AG09319 (cell line): ENCODE data around the gene CCDC88C.

Source experiments
- DNase-seq: peaks from one replicate; pipeline ENCODE4 v3.0.0-alpha.2; 2010; ENCODE audit warnings: low read depth; ENCODE audit errors: extremely low read depth
- TF ChIP-seq, protein P1 (sequence below): IDR thresholded peaks from 2 replicates; pipeline ENCODE4 v1.5.1; 2011; ENCODE audit warnings: low read depth, mild to moderate bottlenecking, inconsistent platforms, low read length, moderate library complexity

CCDC88C gene

DNA sequence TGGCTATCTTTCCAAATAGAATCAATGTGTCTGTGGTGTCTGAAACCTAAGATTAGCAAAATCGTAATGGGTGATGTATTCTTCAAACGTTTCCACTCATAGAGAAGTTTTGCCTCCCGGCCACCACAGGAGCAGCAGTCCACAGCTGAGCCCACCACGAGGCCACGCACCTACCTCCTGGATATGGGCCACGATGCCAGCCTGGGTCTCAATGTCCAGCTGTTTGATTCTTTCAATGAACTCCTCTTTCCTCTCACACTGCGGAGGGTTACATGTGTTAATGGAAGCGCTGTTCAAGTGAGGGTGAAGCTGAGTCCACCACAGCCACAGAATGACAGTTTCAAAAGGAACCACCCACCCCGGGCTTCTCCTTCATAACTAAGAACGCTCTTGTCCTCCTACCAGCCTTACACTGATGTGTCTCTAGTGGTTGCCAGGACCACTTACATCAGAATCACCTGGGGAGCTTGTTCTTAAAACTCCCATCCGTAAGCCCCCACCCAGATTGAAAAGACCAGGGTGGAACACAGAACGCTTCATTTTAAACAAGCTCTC is 75.3 kb downstream of the CCDC88C start:
- TF ChIP-seq, protein P1, sequence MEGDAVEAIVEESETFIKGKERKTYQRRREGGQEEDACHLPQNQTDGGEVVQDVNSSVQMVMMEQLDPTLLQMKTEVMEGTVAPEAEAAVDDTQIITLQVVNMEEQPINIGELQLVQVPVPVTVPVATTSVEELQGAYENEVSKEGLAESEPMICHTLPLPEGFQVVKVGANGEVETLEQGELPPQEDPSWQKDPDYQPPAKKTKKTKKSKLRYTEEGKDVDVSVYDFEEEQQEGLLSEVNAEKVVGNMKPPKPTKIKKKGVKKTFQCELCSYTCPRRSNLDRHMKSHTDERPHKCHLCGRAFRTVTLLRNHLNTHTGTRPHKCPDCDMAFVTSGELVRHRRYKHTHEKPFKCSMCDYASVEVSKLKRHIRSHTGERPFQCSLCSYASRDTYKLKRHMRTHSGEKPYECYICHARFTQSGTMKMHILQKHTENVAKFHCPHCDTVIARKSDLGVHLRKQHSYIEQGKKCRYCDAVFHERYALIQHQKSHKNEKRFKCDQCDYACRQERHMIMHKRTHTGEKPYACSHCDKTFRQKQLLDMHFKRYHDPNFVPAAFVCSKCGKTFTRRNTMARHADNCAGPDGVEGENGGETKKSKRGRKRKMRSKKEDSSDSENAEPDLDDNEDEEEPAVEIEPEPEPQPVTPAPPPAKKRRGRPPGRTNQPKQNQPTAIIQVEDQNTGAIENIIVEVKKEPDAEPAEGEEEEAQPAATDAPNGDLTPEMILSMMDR: no peak
- no peak for DNase-seq

DNA sequence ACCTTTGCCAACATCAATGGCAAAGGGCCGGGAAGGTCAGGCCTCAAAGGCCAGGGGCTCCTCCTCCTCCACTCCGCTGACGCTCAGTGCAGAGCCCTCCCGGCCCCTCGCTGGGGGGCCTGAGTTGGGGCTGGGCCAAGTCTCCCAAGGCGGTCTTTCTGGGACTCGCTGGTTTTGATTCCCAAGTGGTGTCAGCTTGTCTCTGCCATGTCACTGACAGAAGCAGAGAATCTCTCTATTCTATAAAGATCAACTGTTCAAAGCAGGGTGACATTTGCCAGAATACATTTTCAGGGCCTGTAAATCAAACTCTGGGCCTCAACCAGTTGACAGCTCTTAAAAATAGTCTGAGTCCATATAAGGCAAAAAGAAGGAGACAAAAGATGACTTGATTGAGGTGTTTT is 75.9 kb downstream of the CCDC88C start:
- no peak for DNase-seq
- TF ChIP-seq, protein P1: no peak

DNA sequence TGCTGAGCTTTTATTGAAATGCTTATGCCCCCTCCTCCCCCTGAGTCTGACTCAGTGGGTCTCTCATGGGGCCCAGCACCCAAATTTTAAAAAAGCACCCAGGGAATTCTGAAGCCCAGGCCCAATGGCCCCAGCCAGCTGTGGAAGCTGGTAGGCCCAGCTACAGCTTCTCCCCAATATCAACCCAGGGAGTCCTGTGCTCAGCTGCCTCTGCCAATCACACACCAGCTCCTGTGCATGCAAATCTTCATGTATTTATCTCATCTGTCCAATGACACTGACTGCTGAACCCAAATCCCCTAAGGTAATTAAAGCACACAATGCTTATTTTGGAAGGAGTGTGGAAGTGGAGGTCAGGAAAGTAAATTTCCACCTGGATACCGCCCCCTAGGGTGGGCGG is 76.3 kb downstream of the CCDC88C start:
- TF ChIP-seq, protein P1: no peak
- no peak for DNase-seq

DNA sequence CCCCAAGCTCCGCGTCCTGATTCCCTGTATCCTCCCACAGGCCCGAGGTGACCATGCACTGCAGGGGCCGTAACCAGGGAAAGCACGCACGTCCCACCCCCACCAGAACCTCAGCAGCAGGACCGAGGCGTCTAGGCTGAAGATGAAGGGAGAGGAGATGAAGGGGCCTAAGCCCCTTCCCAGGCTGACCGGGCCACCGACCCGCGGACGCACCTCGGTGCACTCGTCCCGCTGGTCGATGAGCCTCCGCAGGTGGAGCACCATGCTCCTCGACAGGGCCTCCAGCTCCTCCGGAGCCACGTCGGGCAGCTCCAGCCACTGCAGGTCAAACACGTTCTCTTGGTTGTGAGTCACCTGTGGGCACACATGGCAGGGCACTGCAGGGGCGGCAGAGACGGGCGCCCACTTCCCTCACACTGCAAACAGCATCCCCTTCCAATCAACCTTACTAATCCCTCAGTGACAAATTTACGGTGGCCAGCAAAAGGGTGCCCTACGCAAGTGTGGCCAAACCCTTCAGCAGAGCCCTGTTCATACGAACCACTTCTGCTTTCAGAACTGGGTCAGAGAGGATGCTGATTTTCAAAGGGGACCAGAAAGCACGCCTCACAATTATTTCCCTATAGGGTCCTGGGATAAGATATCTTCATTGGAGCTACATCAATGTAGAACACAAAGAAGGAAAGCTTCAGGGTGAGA is 77.8 kb downstream of the CCDC88C start:
- DNase-seq: no peak
- TF ChIP-seq, protein P1: no peak

DNA sequence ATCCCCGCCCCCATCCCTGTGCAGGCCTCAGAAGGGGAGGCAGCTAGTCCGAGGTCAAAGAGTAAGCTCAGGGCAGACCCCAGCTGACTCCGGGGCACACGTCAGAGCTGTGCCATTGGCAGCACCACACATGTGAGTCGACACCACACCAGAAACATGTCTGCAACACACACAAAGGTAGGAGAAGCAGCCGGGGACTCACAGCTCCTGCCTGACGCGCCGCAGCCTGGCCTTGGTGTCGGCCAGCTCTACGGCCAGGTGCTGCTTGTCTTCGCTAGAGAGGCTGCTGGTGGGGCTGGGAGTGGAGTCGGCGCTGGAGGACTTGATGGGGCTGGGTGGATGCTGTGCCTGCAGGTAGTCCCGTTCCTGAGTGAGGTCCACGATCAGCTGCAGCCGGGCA is 78.5 kb downstream of the CCDC88C start:
- DNase-seq: no peak
- TF ChIP-seq, protein P1: no peak

DNA sequence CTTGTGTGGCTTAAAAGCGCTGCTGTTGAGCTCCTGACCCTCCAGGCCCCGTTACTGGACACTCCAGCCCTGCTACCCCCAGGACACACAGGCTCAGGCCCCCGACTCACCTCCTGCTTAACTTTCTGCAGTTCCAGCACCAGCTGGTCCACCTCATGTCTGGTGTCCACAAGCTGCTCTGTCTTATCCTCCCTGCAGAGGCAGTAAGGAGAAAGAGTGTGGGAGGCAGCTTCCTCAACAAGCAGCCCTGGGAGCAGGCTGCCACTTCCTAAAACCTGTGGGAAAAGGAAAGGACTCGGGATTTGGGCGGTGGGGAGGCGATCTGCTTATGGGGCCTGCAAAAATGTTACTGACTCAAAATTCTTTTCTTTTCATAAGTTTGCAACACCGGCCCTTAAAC is 79.2 kb downstream of the CCDC88C start:
- TF ChIP-seq, protein P1: no peak
- no peak for DNase-seq

DNA sequence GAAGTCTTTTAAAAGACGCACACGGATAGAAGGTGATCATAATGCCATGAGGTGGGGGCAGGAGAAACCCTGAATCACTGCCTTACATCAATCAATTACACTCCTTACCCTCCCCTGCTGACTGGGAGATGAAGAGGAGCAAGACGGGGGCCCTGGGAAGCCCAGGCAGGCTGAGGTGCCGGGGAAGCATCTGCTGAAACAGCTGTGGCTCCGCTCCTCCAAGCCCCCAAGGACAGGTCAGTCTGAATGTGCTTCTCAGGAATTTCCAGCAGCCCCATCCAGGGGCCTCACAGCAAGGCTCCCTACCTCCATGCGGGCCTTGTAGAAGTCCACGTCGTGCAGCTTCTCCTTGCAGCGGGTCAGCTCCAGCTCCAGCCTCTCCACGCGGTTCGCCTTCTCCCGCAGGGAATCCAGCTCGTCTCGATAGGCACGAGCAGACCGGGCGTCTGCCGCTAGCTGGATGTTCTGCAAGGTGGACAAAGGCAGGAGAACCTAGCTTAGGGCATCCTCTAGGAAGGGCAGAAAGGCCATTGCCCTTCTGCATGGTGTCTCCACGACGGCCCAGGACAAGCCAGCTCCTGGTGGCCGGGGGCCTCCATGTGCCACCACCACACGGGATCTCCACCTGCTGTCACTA is 79.8 kb downstream of the CCDC88C start:
- no peak for DNase-seq
- TF ChIP-seq, protein P1: no peak
